Suprapubic skin (tissue), 4 donors: ENCODE measurements around the gene CEP112. TPM values are rescaled to one million over a fixed set of nuclear protein-coding genes. Genes with fewer than 3 reads are reported as not detected.
"Not testable (repeated sequence)": the region's sequence is repeated elsewhere in the genome, so short reads cannot be mapped to it uniquely, and the experiment has no call there.

Source experiments
- DNase-seq, 2 donors: peaks; one replicate each; pipeline ENCODE4 v3.0.0-alpha.2; 2019; ENCODE audit warnings: low spot score in 2 of 2
- H3K27ac ChIP-seq: fragments of 200-600 bp; sonication (generic); one replicate; pipeline ENCODE4 v1.5.1; 2019
- H3K27me3 ChIP-seq: fragments of 200-600 bp; sonication (generic); one replicate; pipeline ENCODE4 v1.5.1; 2019
- H3K36me3 ChIP-seq: fragments of 200-600 bp; sonication (generic); one replicate; pipeline ENCODE4 v1.5.1; 2019
- H3K4me1 ChIP-seq: fragments of 200-600 bp; sonication (generic); one replicate; pipeline ENCODE4 v1.5.1; 2019
- H3K4me3 ChIP-seq: fragments of 200-600 bp; sonication (generic); one replicate; pipeline ENCODE4 v1.5.1; 2019; ENCODE audit warnings: mild to moderate bottlenecking
- H3K9me3 ChIP-seq: fragments of 200-600 bp; sonication (generic); one replicate; pipeline ENCODE4 v1.5.1; 2019
- EP300 ChIP-seq: sonication (generic); formaldehyde crosslinking; IDR thresholded peaks from one replicate; pipeline ENCODE4 v1.6.1; 2017; ENCODE audit warnings: antibody characterized with exemption
- POLR2A ChIP-seq, 2 donors: fragments of 450-650 bp; IDR thresholded peaks; one replicate each; pipeline ENCODE4 v1.6.1; 2017; ENCODE audit warnings: antibody characterized with exemption in 2 of 2, mild to moderate bottlenecking in 2 of 2, moderate library complexity in 2 of 2
- POLR2AphosphoS5 ChIP-seq, 3 donors: sonication (generic); formaldehyde crosslinking; IDR thresholded peaks; one replicate each; pipeline ENCODE4 v1.6.1; 2017; ENCODE audit warnings: antibody characterized with exemption in 3 of 3
- WGBS: methylation state at CpG from one replicate; pipeline ENCODE4 v1.1.5; 2018; 5-methylcytosine and 5-hydroxymethylcytosine counted together
- total RNA-seq, 4 donors: library from RNA; depleted of rRNA; stranded (reverse); fragments of >200 nt; gene quantifications; one replicate each; pipeline ENCODE4 v1.1.0, GENCODE V29; 2016
- TF ChIP-seq, protein P1 (sequence below), 2 donors: fragments of 200-600 bp in 1 of 2; fragments of 450-650 bp in 1 of 2; sonication (generic) in 1 of 2; IDR thresholded peaks; one replicate each; pipeline ENCODE4 v1.5.1; 2016 to 2019; ENCODE audit warnings: antibody characterized with exemption in 2 of 2, mild to moderate bottlenecking in 1 of 2, moderate library complexity in 1 of 2

The CEP112 gene
- total RNA-seq, 4 donors from 2014 or later: 0.68 to 14.1 (median 6.6) TPM

DNA sequence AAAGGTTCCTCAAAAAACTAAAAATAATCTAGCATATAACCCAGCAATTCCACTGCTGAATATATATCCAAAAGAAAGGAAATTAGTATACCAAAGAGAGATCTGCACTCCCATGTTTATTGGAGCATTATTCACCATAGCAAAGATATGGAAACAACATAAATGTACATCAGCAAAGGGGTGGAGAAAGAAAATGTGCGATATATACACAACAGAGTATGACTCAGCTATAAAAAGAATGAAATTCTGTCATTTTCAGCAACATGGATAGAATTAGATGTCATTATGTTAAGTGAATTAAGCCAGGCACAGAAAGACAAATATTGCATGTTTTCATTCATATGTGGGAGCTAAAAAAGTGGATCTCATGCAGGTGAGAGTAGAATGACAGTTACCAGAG is 350.8 kb downstream of the CEP112 start:
- Histone ChIP-seq H3K36me3 (no peaks in the 10 kb centered on the region), H3K4me3 (no peak overlapping the region), H3K27me3 (no peaks in the 10 kb centered on the region), H3K9me3 (peaks cover 7% of the 10 kb centered on the region), H3K4me1 (no peaks in the 10 kb centered on the region), H3K27ac (no peak overlapping the region)
- WGBS: 88% methylated on average over 1 of the region's 1 CpG
- DNase-seq: no peak
- TF ChIP-seq POLR2A (IDR thresholded peaks at IDR 0.05) (no peak), EP300 (no peak), POLR2AphosphoS5 (IDR thresholded peaks at IDR 0.05) (no peak)
- TF ChIP-seq, protein P1, sequence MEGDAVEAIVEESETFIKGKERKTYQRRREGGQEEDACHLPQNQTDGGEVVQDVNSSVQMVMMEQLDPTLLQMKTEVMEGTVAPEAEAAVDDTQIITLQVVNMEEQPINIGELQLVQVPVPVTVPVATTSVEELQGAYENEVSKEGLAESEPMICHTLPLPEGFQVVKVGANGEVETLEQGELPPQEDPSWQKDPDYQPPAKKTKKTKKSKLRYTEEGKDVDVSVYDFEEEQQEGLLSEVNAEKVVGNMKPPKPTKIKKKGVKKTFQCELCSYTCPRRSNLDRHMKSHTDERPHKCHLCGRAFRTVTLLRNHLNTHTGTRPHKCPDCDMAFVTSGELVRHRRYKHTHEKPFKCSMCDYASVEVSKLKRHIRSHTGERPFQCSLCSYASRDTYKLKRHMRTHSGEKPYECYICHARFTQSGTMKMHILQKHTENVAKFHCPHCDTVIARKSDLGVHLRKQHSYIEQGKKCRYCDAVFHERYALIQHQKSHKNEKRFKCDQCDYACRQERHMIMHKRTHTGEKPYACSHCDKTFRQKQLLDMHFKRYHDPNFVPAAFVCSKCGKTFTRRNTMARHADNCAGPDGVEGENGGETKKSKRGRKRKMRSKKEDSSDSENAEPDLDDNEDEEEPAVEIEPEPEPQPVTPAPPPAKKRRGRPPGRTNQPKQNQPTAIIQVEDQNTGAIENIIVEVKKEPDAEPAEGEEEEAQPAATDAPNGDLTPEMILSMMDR (IDR thresholded peaks at IDR 0.05): no peak

DNA sequence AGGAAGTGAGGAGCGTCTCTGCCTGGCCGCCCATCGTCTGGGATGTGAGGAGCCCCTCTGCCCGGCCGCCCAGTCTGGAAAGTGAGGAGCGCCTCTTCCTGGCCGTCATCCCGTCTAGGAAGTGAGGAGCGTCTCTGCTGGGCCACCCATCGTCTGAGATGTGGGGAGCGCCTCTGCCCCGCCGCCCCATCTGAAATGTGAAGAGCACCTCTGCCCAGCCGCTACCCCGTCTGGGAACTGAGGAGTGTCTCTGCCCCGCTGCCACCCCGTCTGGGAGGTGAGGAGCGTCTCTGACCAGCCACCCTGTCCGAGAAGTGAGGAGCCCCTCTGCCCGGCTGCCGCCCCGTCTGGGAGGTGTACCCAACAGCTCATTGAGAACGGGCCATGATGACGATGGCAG is 354.7 kb downstream of the CEP112 start:
- WGBS: over 99% methylated on average over 15 of the region's 24 CpGs
- H3K27ac ChIP-seq, H3K36me3 ChIP-seq, DNase-seq, H3K27me3 ChIP-seq, H3K4me1 ChIP-seq, H3K4me3 ChIP-seq: not testable (repeated sequence)
- H3K9me3 ChIP-seq: peaks cover 11% of the 10 kb centered on the region

DNA sequence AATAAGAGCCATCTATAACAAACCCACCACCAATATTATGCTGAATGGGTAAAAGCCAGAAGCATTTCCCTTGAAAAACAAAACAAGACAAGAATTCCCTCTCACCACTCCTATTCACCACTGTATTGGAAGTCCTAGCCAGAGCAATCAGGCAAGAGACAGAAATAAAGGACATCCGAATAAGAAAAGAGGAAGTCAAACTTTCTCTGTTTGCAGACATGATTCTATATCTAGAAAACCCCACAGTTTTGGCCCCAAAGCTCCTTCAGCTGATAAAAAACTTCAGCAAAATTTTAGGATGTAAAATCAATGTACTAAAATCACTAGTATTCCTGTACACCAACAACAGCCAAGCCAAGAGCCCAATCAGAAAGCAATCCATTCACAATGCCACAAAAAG is 358.7 kb downstream of the CEP112 start:
- no peaks in the 10 kb centered on the region for H3K4me1 ChIP-seq
- H3K27ac ChIP-seq: no peak overlapping the region
- DNase-seq: no peak
- no peaks in the 10 kb centered on the region for H3K36me3 ChIP-seq
- H3K4me3 ChIP-seq: no peak overlapping the region
- H3K9me3 ChIP-seq: peaks cover 8% of the 10 kb centered on the region
- 85% methylated on average over 1 of the region's 1 CpG for WGBS
- no peaks in the 10 kb centered on the region for H3K27me3 ChIP-seq
- no peak for TF ChIP-seq POLR2AphosphoS5 (IDR thresholded peaks at IDR 0.05)

DNA sequence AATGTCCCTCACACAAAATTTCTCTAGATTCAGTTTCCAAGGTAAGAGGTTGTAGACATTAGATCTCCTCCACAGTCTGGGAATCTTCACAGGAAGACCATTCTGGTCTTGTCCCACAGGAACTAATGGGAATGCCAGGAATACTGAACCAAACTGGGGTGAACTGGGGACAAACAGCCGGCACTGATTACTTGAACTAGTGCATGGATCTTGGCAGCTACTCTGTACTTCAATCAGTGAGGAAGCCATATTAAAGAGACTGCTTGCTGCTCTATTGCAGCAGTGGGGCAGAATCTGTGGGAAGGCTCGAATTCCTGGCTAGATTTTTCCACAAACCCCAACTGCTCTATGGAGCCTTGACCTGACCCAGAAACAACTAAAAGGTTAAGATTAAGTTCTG is 361.6 kb downstream of the CEP112 start:
- H3K36me3 ChIP-seq: no peaks in the 10 kb centered on the region
- H3K27me3 ChIP-seq: no peaks in the 10 kb centered on the region
- H3K4me3 ChIP-seq: no peak overlapping the region
- peaks cover 8% of the 10 kb centered on the region for H3K9me3 ChIP-seq
- TF ChIP-seq POLR2A (IDR thresholded peaks at IDR 0.05): no peak
- no peak for TF ChIP-seq EP300
- TF ChIP-seq, protein P1 (IDR thresholded peaks at IDR 0.05): no peak
- no peak for TF ChIP-seq POLR2AphosphoS5 (IDR thresholded peaks at IDR 0.05)
- no peaks in the 10 kb centered on the region for H3K4me1 ChIP-seq
- WGBS: 63% methylated on average over 2 of the region's 2 CpGs
- DNase-seq: no peak
- H3K27ac ChIP-seq: no peak overlapping the region

DNA sequence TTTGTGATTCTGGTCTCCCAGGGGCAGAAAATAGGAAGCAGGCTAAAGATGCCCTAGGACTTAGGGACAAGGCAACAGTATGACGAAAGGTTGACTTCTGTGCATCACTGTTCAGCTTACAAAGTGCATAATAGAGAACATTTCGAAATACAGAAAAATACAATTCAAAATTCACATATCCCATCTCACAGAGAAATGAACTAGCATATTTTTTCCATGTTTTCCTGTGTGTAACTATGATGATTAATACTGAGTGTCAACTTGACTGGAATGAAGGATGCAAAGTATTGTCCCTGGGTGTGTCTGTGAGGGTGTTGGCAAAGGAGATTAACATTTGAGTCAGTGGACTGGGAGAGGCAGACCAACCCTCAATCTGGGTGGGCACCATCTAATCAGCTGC is 365.4 kb downstream of the CEP112 start:
- not testable (repeated sequence) for H3K4me3 ChIP-seq, H3K36me3 ChIP-seq, DNase-seq, H3K27ac ChIP-seq, H3K9me3 ChIP-seq, H3K27me3 ChIP-seq, H3K4me1 ChIP-seq
- WGBS: 84% methylated on average over 2 of the region's 2 CpGs

DNA sequence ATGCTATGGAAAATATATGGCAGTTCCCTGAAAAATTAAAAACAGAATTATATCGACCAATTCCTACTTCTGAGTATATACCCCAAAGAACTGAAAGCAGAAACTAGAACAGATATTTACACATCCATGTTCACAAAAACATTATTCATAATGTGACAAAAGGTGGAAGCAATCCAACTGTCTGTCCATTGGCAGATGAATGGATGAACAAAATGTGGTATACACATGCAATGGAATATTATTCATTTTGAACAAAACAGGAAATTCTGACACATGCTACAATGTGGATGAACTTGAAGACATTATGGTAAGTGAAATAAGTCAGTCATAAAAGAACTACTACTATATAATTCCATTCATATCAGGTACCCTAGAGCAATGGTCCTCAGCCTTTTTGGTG is 367.0 kb downstream of the CEP112 start:
- WGBS: 61% methylated on average over 1 of the region's 1 CpG

DNA sequence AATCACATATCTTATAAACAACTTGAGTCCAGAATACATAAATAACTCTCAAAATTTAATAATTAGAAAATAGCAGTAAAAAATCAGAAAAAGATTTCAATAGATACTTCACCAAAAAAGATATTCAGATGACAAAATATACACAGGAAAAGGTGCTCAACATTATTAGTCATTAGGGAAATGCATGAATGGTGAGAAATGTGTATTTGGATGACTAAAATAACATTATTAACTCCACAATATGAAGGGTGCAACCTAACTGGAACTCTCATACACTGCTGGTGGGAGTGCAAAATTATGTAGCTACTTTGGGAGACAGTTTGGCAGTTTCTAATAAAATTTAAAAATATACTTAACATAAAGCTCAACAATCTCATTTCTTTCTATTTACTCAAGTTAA is 368.2 kb downstream of the CEP112 start:
- no peaks in the 10 kb centered on the region for H3K27me3 ChIP-seq
- DNase-seq: no peak
- H3K9me3 ChIP-seq: no peaks in the 10 kb centered on the region
- H3K4me3 ChIP-seq: no peak overlapping the region
- no peaks in the 10 kb centered on the region for H3K4me1 ChIP-seq
- H3K36me3 ChIP-seq: no peaks in the 10 kb centered on the region
- no peak overlapping the region for H3K27ac ChIP-seq
- no peak for TF ChIP-seq EP300

More for the DNA sequence above, 367.0 kb downstream of the CEP112 start:
- no peak for DNase-seq
- no peak overlapping the region for H3K27ac ChIP-seq
- H3K27me3 ChIP-seq: no peaks in the 10 kb centered on the region
- H3K4me1 ChIP-seq: no peaks in the 10 kb centered on the region
- no peaks in the 10 kb centered on the region for H3K9me3 ChIP-seq
- no peak overlapping the region for H3K4me3 ChIP-seq
- TF ChIP-seq POLR2A (IDR thresholded peaks at IDR 0.05): no peak
- TF ChIP-seq, protein P1 (IDR thresholded peaks at IDR 0.05): no peak
- no peak for TF ChIP-seq POLR2AphosphoS5 (IDR thresholded peaks at IDR 0.05)
- no peak for TF ChIP-seq EP300
- no peaks in the 10 kb centered on the region for H3K36me3 ChIP-seq
